SW480 (cell line): Measurements from ENCODE around the gene FBXW7.
A peak's percentile ranks its signal among the peaks of the same experiment; 100 is the strongest.

Source experiments
- DNase-seq: peaks from one replicate; pipeline ENCODE4 v3.0.0-alpha.2; 2016; ENCODE audit warnings: low spot score

FBXW7 gene

DNA sequence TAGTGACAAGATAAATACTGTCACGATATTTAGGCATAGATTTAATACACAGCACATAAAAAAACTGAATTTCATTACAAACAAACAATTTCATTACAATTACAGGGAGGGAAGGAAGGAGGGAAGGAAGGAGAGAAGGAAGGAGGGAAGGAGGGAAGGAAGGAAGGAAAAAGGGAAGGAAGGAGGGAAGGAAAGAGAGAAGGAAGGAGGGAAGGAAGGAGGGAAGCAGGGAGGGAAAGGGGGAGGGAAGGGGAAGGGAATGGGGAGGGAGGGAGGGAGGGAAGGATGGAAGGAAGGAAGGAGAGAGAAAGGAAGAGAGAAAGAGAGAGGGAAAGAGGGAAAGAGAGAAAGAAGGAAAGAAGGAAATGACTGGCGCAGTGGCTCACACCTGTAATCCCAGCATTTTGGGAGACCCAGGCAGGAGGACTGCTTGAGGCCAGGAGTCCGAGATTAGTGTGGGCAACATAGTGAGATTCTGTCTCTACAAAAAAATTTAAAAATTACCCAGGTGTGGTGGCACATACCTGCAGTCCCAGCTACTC is 64.6 kb downstream of the FBXW7 start:
- DNase-seq, result no peak

DNA sequence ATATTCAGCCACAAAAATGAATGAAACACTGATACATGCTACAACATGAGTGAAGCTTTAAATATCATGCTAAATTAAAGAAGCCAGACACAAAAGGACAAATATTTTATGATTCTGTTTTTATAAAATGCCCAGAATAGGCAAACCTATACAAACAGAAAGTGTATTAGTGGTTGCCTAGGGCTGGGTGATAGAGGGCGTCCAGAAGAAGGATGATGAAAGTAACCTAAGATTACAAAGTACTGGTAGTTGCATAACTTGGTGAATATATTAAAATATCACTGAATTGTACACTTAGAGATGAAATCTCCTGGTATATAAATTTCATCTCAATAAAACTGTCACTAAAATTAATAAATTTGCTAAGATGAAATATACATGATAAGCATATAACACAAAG is 67.5 kb downstream of the FBXW7 start:
- DNase-seq, result no peak

GRCh38 chr4:152467101-152467500 is 68.8 kb downstream of the FBXW7 start:
- no peak for DNase-seq

GRCh38 chr4:152464030-152464823 is 71.7 kb downstream of the FBXW7 start:
- no peak for DNase-seq

- no peak for DNase-seq
Measured at GRCh38 chr4:152463562-152463961, 72.3 kb downstream of the FBXW7 start.

DNA sequence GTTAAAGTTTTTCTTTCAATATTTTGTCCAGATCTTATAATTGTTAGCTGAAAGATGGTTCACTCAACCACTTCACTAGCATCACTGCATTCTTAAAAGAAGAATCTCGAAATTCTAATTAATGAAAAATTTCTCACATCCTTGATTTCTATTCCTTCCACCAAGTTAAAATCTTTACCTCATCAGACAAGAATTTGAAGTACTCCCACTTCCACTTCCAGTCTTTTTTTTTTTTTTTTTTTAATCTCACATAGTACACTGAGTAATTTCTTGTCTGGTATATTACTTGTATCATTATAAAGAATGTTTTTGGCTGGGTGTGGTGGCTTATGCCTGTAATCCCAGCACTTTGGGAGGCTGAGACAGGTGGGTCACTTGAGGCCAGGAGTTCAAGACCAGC is 73.2 kb downstream of the FBXW7 start:
- DNase-seq, result no peak

GRCh38 chr4:152462047-152462446 is 73.8 kb downstream of the FBXW7 start:
- no peak for DNase-seq

DNA sequence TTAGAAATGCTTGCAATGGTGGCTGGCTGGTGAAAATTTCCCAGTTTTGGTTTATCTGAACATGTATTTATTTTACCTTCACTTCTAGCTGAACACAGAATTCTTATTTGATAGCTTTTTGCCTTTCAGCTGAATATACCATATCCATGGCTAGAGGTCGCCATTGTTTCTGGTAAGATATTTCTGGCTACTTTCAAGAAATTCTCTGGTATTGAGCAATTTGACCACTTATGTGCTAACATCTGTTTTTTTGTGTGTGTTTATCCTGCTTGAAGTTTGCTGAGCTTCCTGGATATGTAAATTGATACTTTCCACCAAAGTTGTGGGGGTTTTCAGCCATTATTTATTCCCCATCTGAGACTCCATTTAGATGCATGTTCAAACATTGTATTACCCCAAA is 75.4 kb downstream of the FBXW7 start:
- DNase-seq, result no peak

DNA sequence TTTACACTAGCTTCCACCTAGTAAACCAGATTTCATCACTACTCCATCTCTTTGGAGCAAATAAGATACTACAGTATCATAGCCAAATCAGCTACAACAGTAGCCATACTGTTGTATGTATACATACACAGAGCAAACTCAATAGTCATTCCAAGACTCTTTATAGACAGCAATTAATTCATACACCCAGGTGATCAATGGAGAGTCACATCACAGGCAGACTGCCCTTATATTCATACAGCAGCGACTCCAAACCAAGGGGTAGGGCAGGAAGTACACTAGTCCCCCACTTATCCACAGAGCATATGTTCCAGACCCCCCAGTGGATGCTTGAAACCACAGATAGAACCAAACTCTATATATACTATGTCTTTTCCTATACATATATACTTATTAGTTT is 76.6 kb downstream of the FBXW7 start:
- no peak for DNase-seq

- no peak for DNase-seq
Measured at GRCh38 chr4:152458801-152459302, 77.0 kb downstream of the FBXW7 start.

DNA sequence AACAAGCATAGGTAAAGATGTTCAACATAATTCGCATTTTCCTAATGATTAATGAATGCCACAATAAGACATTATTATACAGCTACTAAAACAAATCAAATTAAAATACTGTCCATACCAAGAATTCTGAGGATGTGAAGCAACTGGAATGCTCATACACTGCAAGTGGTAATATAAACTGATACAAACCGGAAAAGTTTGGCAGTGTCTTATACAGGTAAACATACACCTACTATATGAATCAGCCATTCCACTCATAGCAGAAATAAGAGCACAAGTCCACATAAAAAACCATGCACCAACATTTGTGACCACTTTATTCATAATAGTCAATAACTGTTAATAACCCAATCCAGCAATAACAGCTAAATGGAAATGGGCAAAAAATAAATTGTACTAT is 79.3 kb downstream of the FBXW7 start:
- no peak for DNase-seq

- DNase-seq, result no peak
Measured at GRCh38 chr4:152455311-152455710, 80.6 kb downstream of the FBXW7 start.

DNA sequence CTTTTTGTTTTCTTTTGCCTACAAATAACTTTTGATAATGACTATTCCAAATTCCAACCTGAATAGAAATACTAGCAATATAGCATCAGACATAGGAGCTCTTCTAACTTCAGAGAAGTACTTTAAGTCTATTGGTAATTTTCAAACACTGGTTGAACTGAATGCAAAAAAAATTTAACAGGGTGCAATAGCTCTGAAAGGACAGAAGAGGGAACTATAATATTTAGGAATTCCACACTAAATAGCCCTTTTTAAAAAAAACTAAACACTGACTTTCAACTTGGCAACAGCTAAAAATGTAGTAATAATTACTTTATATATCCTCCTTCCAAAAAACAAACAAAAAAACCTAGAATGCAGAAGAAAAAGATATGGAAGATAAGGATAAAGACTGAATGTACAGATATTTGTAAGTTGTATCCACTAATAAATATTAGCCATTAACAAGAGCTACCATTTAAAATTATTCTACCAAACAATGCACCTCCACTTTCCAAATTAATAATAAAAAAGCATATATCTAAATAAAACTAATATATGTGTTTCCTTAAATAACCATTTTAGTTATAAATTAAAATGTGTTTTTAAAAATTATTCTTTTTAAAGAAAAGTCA is 81.4 kb downstream of the FBXW7 start:
- DNase-seq, result peak; percentile 43

DNA sequence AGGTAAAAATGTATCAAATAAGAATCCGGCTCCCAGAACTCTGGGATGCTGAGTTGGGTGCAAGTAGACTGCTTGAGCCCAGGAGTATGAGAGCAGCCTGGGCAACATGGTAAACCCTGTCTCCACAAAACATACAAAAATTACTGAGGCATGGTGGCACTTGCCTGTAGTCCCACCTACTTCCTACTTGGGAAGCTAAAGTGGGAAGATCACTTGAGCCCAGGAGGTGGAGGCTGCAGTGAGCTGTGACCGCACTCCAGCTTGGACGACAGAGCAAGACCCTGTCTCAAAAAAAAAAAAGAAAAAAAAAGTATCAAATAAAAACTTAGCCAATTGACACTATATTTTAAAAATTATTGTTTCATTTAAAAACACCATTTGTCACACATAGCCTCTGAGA is 84.4 kb downstream of the FBXW7 start:
- no peak for DNase-seq

DNA sequence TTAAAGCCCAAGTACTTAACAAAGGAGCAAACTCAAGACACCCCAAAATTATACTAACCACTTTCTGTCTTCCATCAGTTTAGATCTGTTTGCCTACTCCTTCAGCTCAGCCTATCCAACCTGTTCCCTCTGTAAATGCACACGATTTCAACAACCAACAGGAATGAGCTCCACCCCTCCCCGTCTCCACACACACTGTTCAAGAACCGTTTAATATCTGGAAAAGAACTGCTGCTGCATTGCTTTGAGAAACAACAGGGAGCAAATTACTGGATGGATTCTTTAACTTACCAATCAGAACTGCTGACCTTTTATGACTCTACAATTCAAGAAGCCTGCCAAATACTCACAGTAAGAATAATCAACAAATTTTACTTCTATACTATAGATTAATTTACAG is 87.0 kb downstream of the FBXW7 start:
- DNase-seq, result no peak

- no peak for DNase-seq
Measured at GRCh38 chr4:152448038-152448707, 87.7 kb downstream of the FBXW7 start.

DNA sequence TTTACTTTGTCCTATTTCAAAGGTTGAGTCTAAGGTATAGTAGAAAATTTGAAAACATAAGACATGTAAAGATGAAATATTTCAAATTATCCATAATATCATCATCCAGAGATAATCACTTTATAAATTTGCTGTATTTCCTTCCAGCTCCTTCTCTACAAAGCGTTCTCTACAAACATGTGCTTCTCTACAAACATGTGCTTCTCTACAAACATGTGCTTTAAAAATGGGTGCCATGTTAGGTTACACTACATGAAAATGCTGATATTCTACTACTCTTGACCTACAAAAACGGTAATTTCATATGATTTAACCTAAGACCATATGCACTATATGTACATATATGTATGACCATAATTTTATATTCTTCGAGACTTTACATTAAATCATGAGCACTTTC is 92.0 kb downstream of the FBXW7 start:
- no peak for DNase-seq

- no peak for DNase-seq
Measured at GRCh38 chr4:152437561-152437960, 98.3 kb downstream of the FBXW7 start.

DNA sequence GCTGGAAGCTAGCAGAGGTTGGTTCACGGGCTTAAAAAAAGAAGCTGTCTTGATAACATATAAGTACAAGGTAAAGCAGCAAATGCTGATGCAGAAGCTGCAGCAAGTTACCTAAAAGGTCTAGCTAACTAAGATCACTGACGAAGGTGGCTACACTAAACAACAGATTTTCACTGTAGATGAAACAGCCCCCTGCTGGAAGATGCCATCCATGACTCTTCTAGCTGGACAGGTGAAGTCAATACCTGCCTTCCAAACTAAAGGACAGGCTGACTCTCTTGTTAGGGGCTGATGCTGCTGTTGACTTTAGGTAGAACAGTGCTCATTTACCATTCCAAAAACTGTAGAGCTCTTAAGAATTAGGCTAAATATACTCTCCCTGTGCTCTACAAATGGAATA is 99.5 kb downstream of the FBXW7 start:
- no peak for DNase-seq

DNA sequence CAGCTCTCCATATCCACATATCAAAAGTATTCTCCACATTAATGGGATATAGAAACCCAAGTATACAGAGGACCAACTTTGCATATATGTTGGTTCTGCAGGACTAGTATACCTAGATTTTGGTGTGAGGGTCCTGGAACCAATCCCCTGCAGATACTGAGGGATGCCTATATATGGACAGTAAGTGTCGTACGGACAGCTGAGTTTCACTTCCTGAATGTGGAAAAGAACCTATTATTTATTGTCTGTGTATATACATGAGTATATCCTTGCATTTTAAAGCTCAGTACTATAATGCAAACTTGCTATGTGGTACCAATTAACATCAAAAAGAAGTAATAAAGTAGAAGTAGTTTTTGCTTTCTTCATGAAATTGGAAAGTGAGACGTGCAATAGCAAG is 101.9 kb downstream of the FBXW7 start:
- DNase-seq, result no peak

DNA sequence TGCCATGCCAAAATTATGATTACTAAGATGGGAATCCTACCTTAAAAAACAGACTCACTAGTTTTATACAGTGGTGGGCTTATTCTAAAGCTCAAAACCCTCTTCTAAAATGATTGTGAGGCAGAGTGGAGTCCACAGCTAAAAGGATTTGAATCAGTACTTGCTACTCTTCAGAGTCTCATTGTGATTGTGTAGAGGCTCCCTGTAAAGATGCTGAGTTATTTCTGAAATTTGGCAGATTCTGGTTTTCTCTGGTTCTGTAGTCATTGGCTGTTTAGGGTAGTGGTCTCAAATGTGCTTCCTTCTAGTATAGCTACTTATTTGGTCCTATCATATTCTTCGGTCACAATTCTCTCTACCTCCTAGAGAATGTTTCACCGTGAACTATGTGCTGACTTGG is 104.1 kb downstream of the FBXW7 start:
- DNase-seq, result no peak

DNA sequence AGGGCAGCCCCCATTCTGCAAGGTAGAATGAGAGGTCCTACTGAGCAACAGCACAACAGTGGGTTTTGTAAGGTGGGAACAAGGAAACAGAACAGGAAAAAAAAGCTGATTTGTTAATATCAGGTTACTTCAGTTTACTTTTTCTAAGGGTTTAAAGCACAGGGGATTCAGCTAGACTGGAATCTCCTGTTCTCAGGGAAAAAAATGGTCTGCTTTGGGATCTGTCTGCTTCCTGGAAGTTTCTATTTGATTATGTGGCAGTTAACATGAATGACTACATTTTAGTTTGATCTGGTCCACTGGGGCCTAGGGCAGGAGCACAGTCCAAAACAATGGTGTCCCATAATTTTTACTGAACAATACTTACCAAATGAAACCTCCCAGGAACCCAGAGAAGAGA is 104.6 kb downstream of the FBXW7 start:
- DNase-seq, result no peak

GRCh38 chr4:152430507-152430906 is 105.4 kb downstream of the FBXW7 start:
- DNase-seq, result no peak
